GM03348 (cell line): ENCODE data around the gene SRRT.
"Not testable (repeated sequence)": the region's sequence is repeated elsewhere in the genome, so short reads cannot be mapped to it uniquely, and the experiment has no call there.

Source experiments
- DNase-seq: peaks from one replicate; pipeline ENCODE4 v3.0.0; 2012; ENCODE audit warnings: low spot score

Gene SRRT

GRCh38 chr7:100929808-100930174, 54.9 kb downstream of the SRRT start:
- no peak for DNase-seq

GRCh38 chr7:100933734-100934133, 58.8 kb downstream of the SRRT start:
- DNase-seq: no peak

GRCh38 chr7:100935381-100935780, 60.5 kb downstream of the SRRT start:
- DNase-seq: not testable (repeated sequence)

- not testable (repeated sequence) for DNase-seq
Measured at GRCh38 chr7:100936167-100936566, 61.3 kb downstream of the SRRT start.
